NCI-H748 treated with DMSO at 0.1 percent for 48 hours (cell line): Measurements from ENCODE around the gene CSGALNACT2.

ENCODE experiments used
- DNase-seq: peaks from one replicate; lab custom pipeline; 2025; lab: John Stamatoyannopoulos, UW

Gene CSGALNACT2

DNA sequence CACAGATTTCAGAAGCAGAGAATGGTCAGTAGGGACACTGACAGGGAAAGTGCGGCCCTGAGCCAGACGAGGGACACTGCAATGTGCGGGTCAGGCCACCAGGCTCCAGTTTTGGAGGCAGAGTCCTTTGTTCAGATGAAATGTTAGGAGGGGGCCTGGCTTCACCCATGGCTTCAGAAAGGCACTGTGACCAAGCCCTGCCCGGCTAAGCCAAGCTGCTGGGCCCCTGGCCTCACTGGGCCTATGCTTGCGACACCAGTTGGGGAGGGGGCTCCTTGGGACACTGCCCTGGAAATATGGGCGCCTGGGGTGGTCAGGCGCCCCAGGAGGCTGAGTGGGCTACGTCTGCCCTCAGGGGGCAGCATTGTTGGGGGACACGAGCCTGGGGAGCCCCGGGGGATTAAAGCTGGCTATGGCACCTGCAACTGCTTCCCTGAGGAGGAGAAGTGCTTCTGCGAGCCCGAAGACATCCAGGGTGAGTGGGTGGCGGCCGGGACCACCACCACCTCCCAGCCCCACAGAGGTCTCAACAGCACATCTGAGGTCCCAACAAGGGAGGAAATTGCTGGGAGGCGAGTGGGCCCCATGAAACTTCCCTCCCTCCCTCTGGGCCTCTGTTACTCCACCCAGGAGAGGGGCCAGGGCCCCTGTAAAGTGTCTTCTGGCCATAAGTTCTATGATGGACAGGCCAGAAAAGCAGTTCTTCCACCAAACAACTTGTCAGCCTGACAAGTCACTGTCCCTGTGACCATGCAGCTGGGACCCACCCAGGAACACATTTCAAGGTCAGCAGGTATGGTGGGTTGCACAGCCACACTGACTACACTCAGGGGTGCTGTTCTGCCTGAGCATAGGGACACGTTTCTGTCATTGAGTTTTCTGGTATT, 24.8 kb upstream of the CSGALNACT2 start:
- no peak for DNase-seq

DNA sequence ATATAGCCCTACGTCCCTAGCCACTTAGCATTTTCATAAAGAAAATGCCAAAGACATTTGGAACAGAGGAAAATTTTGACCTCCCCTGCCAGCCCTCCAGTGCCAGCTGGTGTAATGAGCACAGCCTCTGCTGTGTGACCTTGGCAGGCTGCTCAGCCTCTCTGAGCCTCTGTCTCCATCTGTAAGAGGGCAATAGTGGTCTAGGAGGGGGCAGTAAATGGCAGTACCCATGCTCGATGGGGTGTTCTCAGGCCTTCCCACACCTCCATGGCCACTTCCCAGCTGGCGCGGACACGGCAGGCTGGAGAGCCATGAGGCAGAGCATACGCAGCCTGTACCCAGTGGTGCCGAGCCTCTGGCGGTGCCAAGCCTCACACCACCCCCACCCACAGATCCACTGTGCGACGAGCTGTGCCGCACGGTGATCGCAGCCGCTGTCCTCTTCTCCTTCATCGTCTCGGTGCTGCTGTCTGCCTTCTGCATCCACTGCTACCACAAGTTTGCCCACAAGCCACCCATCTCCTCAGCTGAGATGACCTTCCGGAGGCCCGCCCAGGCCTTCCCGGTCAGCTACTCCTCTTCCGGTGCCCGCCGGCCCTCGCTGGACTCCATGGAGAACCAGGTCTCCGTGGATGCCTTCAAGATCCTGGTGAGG, 24.0 kb upstream of the CSGALNACT2 start:
- no peak for DNase-seq

DNA sequence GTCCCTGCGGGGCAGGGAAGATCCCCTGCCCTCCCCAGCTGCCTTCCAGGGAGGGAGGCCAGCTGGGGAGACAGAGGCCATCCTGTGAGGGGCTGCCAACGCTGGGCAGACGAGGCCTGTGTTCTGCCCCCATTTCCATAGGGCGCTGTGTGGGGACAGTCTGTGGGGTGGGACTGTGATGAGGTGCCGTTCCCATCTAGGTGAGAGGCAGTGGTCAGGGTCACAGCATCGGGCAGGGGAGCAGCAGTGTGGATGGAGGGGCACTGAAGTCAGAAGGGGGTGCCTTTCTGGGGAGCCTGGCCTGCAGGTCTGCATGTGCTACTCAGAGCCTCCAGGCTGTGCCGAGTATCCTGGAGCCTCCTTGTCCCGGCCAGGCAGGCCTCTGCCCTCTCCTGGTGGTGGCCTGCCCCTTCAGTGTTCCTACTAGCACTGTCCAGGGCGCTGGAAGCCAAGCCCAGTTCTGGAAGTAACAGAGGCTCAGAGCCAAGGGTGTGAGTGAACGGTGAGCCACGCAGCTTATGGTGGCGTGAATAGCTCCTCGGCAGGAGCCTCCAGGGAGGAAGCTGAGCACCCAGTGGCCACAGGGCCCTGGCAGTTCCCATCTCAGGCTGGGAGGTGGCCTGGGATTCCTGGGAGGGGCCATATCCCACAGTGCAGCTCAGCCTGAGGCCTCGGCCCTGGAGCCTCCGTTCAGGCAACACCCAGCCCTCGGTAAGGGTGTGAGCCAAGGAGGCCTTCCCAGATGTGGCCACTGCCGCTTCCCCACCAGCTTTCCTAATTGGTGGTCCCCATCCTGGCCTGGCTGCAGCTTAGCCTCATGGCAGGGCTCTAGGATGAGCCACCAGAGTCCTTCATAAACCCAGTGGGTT, 23.3 kb upstream of the CSGALNACT2 start:
- no peak for DNase-seq

DNA sequence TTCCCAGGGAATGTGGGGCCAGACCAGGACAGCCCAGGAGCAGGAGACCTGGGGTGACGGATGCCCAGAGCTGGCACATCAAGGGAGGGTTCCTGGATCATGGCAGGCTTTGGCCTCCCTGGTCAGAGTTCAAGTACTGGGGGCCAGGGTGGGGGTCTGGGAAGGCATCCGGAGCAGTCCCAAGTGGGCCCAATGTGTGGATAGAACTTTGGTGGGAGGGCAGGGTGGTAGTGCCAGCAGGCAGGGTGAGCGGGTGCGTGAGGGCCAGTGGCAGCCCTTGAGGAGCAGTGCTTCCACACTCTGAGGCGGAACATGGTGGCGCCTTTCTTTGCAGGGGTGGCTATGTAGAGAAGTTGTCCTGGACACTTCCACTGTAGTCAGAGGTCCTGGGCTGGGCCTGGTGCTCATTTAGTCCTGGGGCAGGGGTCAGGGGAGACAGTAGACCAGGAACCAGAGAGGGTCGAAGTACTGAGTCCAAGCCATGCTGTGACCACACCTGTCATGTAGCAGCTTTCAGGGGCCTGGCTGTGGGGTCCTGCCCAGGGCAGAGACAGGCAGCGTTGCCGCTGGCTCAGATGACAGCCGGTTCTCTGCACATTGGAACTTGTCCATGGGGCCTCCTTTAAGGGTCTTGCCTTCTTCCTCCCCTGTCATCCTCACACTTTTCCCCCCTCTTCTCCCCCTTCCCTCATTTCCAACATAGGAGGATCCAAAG, 22.2 kb upstream of the CSGALNACT2 start:
- DNase-seq: no peak

DNA sequence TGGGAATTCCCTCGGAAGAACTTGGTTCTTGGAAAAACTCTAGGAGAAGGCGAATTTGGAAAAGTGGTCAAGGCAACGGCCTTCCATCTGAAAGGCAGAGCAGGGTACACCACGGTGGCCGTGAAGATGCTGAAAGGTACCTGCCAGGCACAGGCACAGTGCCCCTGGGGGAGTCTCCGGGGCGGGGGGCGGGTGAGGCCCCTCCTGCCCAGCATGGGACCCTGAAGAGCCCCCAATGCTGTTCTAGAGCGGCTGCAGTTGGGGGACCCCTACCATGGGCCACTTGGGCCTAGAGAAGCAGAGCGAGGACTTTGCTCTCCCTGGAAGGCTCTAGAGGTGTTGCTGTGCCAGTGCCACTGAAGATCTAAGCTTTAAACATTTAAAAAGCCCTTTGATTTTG, 21.6 kb upstream of the CSGALNACT2 start:
- no peak for DNase-seq

DNA sequence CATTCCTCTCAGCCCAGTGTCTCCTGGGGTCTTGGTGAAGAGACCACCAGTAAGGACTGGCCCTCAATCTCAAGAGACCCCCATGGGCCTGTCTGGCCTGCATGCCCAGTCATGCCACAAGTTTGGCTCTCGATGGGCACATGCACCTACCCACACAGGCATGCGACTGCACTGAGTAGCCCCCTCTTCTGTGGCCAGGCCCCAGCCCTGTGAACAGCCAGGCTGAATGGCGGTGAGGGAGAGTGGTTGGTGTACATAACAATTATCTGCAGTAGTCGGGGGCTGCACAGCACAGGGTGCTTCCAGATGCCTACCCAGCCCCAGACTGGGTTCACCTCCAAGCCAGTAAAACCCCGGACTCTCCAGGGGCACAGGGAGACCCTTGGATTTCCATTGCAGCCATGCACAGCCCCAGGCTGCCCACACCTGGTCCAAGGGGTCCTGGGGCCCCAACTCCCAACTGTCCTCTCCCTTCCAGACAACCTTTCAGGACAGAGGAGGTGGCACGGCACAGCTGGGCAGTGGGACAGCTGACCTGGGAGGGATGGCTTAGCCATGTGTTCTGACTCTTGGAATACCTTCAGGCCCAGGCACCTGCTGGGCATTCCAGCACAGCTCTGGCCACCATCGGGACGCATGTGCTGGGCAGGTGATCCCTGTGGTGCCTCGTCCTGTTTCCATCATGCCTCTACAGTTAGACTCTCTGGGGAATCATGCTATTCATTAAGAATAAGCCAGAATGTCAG, 21.0 kb upstream of the CSGALNACT2 start:
- DNase-seq: no peak

DNA sequence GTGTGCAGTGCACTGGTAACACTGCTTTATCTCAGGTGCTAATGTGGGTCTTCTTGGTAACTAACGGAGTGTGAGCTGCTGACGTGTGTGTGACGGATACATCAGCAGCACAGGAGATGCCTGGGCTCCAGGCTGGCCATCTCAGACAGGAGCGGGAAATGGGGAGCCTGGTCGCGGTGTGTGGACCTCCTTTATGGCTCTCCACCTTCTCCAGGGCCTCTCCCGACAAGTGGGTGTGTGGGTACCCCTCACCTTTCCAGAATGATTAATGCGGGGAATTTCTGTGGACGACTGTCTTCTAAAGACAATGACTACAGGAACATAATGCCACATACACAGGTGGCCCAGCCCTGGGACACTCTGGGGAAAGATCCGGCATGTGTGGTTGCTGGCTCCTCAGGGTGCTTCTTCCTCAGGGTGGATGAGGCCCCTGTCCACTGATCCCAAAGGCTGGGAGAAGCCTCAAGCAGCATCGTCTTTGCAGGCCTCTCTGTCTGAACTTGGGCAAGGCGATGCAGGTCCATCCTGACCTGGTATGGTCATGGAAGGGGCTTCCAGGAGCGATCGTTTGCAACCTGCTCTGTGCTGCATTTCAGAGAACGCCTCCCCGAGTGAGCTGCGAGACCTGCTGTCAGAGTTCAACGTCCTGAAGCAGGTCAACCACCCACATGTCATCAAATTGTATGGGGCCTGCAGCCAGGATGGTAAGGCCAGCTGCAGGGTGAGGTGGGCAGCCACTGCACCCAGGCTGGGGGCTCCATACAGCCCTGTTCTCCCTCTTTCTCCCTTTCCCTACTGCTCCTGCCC, 20.3 kb upstream of the CSGALNACT2 start:
- DNase-seq: no peak

DNA sequence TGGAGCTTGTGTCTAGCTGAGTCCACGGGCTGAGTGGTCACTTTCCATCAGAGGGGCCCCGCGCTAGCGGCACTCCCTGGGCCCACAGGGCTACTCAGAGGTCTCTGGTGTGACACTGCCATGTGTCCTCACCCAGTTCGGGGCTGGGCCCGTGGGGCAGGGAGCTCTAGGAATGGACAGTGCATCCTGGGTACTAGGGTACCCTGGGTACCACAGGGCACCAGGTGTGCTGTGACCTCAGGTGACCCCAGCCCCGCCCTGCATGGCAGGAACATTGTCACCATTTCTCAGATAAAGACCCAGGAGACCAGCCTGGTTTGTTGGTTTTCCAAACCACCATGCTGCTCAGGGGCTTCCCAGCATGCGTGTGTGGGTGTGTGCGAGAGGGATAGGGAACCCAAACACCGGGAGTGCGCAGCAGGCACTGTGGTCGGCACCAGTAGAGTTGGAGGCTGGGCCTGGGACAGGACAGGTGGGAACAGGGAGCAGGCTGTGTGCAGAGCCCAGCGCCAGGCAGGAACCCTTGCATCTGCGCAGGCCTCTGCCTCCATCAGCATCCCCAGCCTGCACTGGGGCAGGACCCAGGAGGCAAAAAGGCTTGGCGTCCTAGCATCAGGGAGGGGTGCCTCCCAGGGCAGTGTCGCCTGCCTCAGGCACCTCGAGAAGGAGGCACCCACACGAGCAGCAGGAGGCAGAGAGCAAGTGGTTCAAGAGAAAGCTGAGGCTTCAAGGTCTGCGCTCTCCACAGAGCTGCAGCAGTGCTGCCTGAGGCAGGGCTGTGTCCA, 19.4 kb upstream of the CSGALNACT2 start:
- no peak for DNase-seq

DNA sequence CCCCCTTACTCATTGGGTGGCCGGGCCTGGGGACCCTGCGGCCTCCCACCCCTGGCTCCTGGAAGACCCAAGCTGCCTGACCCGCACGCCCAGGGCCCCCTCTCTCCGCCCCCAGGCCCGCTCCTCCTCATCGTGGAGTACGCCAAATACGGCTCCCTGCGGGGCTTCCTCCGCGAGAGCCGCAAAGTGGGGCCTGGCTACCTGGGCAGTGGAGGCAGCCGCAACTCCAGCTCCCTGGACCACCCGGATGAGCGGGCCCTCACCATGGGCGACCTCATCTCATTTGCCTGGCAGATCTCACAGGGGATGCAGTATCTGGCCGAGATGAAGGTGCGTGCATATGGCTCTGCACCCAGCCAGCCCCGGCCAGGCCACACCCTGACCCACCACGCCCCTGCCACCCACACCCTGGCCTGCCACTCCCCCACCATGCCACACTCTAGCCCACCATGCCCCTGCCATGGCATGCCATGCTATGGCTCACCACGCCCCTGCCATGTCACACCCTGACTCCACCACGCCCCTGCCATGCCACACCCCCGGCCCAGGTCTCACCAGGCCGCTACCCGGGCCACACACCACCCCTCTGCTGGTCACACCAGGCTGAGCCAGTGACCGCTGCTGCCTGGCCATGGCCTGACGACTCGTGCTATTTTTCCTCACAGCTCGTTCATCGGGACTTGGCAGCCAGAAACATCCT, 18.7 kb upstream of the CSGALNACT2 start:
- no peak for DNase-seq

DNA sequence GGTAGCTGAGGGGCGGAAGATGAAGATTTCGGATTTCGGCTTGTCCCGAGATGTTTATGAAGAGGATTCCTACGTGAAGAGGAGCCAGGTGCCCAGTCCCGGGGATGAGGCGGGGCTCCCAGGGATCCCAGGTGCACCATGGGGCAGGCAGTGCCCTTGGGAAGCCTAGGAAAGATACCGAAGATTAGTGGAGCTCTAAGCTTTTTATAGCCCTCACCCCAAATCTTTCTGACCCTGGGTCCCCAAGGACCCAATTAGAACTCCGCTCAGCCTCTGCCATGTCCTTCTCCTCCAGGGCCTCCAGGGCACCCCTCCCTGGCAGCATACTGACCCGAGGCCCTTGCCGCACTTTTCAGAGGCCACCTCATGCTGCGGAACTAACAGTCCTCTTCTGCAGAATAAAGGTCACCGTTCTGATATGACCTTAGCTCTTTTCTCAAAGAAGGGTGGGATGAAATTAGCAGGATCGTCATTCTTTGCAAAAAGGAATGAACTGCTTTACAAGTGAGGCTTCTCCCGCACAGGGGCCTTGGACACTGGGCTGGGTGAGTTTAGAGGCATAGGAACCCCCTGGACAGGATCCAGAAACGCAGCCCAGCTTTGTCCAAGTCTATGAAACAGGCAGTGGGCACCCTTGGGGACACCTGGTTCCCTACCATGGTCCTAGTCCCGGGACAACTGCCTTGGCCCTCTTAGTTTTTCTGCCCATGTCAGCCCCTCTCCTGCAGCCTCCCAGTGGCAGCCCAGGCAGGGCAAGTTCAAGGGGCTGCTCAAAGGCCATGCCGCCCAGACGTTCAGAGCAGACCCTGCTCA, 17.9 kb upstream of the CSGALNACT2 start:
- no peak for DNase-seq

DNA sequence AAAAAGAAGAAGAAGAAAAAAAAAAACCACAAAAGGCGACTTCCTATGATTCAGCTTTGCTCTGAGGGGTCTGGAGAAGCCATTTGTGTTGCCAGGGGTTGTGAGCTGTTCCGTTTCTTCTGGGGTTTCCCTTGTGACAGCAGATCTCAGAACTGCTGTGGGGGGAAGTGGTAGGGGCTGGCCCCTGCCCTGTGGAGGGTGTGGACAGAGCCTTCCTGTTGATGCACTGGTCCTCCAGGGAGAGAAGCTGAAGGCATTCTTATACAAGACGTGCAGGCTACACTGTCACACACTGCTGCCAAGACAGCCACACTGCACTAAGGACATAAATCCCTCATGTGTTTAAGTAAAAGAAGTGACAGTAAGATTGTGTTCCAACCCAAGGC, 17.3 kb upstream of the CSGALNACT2 start:
- no peak for DNase-seq

DNA sequence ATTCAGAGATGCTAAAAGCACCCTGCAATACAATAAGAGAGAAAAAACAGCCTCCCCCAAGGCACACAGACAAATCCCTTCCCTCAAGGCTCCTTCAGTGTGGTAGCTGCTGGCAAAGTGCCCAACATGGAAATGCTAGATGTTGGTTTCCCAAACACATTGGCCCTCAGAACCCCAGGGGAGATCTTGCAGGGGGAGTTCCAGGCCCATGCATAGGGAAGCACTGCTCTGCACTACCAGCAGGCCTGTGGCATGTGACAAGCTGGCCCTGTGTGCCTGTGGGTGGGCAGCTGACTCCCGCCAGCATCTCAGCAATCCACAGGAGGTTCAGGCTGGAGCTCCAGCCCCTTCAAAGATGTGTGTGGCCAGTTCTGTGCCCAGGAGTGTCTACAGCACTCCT, 16.8 kb upstream of the CSGALNACT2 start:
- DNase-seq: no peak

DNA sequence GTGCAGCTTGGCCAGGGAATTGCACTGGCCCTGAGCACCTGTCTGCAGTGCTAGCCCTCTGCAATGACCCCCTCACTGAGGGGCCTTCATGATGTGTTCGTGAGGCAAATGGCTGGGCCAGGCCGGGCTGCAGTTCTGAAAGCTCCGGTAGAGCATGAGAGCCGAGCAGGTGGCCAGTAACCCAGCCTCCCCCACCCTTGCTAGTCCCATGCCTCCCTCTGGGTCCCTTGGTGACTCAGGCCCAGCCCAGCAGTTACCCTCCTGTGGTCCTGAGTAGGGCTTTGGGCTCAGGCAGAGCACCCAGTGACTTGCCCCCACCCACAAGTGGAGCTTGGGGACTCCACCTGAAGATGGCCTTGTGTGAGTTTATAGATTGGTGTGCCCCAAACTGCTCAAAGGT, 16.1 kb upstream of the CSGALNACT2 start:
- no peak for DNase-seq

DNA sequence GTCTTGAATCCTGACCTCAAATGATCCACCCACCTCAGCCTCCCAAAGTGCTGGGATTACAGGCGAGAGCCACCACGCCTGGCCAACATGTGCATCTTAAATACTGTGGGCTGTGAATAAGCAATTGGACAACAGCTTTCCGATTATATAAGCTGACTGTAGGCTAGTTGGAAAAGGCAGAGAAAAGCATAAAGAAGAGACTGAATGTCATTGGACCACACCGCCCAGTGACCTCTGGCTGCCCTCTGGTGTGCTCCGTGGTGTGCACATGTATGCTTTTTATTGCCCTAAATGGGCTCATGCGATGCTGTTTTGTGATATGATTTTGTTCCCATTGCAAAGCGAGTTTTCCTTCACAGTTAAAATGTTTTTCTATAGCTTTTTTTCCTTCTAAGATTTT, 15.4 kb upstream of the CSGALNACT2 start:
- no peak for DNase-seq

DNA sequence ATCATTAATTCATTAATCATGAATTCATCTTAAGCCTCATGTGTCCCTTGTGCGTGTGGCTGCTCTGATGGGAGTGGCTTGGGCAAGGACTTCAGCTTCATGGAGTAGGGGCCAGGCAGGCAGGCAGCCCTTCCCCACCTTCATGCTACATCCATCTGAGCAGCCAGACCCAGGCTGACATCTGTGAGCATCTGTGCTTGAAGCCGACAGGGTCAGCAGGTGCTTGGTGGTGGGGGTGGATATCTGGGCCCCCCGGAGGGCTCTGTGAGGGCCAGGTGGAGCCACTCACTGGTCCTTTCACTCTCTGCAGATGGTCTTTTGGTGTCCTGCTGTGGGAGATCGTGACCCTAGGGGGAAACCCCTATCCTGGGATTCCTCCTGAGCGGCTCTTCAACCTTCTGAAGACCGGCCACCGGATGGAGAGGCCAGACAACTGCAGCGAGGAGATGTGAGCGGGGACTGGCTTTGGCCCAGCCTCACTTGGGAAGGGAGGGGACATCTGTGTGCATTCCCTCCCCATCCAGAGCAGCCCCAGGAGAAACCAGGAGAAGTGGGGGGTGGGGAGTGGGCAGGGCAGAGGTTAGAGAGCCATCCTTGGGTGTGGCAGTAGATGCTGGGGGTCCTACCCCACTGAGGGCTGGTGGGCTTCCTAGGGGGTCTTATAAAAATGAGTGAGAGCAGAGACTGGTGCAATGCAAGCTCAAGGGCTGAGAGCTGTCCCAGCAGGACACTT, 14.7 kb upstream of the CSGALNACT2 start:
- DNase-seq: no peak

DNA sequence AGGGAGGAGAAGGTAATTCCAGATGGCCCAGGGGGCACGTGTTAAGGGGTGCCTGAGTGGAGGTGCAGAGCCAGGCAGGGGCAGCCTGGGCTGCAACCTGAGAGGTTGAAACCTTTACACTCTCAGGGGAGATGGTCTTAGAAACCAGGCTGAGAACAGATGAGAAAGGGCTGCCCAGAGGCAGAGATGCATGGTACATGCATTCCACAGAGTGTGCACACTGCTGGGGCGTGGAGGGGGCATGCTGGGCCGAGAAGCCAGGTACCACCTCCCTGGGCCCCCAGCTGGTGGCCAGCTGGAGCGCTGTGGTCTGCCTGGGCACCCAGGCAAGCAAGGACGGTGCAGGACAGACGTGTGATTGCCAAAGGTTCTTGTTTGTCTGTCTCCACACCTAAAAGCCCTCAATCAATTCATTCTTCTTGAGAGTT, 14.1 kb upstream of the CSGALNACT2 start:
- DNase-seq: no peak

DNA sequence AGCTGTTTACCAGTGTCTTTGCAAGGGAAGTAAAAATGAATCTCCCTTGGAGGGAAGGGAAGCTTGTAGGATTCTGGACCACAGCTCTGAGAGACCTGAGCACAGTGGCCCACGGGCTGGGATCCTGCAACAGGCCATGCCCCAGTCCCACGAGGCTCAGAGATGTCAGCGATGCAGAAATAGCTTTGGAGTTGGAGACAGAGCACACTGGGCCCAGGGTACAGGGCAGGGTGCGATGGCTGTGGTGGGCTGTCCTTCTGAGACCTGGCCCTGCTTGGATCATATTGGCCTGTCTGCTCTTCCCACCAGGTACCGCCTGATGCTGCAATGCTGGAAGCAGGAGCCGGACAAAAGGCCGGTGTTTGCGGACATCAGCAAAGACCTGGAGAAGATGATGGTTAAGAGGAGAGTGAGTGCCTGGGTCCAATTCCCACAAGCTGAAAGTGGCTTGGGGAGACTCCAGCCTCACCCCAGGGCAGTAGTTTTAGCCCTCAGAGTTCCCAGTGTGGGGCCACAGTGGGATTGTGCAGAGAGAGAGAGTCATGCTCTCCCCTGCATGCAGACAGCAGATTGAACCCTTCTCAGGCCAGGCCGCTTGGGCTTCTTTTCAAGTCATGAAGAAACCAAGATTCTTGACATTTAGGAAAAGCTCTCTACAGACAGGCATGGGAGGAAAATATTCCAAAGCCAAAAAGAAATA, 13.5 kb upstream of the CSGALNACT2 start:
- no peak for DNase-seq
